ENCODE data around the gene CFAP65. TPM values are rescaled to one million over a fixed set of nuclear protein-coding genes. Genes with fewer than 3 reads are reported as not detected.

CFAP65 gene
- total and polyA plus RNA-seq, 2 of the 4 experiments (the other 2 are of a cell fraction), result not detected

DNA sequence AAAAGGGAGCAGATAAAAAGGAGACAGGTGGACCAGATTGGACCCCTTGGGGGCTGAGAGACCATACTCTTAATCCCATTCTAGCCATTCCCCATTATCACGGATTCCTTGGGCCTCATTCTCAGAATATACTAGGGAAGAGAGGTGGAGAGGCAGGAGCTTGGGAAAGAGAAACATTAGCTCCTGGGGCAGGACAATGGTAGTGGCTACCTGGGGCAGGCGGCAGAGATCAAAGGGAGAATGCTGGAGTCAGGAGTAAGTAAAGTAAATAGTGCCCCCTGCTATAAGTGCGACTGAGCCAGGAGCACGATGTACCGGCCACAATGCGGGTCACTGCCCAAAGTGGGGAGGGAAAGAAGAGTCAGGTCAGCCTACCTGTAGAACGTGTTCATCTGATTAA, 39.8 kb upstream of the CFAP65 start:
- Histone ChIP-seq H3K36me3 (ENCODE audit: control insufficient read depth, insufficient read depth, low read length) (peaks cover 7% of the 10 kb centered on the region), H2AK5ac (ENCODE audit: low read depth, low read length) (no peak overlapping the region), H2AFZ (replicated peaks; ENCODE audit: low read length, poor library complexity) (no peak overlapping the region), H3K14ac (replicated peaks; ENCODE audit: low read depth, low read length) (no peak overlapping the region), H3K27ac (ENCODE audit: insufficient read depth, low read length) (no peak overlapping the region), H2BK5ac (ENCODE audit: low read depth, low read length, poor library complexity, severe bottlenecking) (no peak overlapping the region), H2BK15ac (ENCODE audit: low read depth, low read length) (no peak overlapping the region), H2BK20ac (ENCODE audit: low read depth, low read length) (no peak overlapping the region), H4K91ac (ENCODE audit: insufficient read depth, low read depth, low read length) (no peak overlapping the region), H3K56ac (ENCODE audit: extremely low read depth, insufficient read depth, low read length) (no peak overlapping the region), H3K9me1 (ENCODE audit: insufficient read depth, low read length) (peaks cover 4% of the 10 kb centered on the region; the same call in 1 of the 2 replicates), H3K23ac (ENCODE audit: low read depth, low read length) (no peak overlapping the region), H4K8ac (ENCODE audit: low read depth in 2 of 2, low read length in 2 of 2) (no peak overlapping the region), H2AK9ac (replicated peaks; ENCODE audit: low read depth, low read length, poor library complexity) (no peak overlapping the region), H3K4me1 (ENCODE audit: control insufficient read depth, insufficient read depth, low read length) (0 out of 2 replicates have a peak, but pooled peaks cover 2% of the 10 kb centered on the region), H4K20me1 (ENCODE audit: insufficient read depth, low read length) (peaks cover 12% of the 10 kb centered on the region; the same call in 1 of the 2 replicates), H3K18ac (ENCODE audit: low read depth, low read length) (no peak overlapping the region), H3K79me1 (ENCODE audit: low read depth in 1 of 2, low read length in 2 of 2) (no peaks in the 10 kb centered on the region), H3K4me3 (ENCODE audit: insufficient read depth, low read depth, low read length) (no peak overlapping the region), H3K4me2 (ENCODE audit: low read depth, low read length) (no peak overlapping the region), H2BK120ac (ENCODE audit: low read depth, low read length) (no peak overlapping the region), H3K4ac (ENCODE audit: low read depth, low read length) (no peak overlapping the region), H3K9ac (ENCODE audit: low read depth, low read length) (no peak overlapping the region), H3K27me3 (ENCODE audit: control insufficient read depth, insufficient read depth, low read length) (no peaks in the 10 kb centered on the region; the same call in none of the 2 replicates), H4K5ac (ENCODE audit: low read depth, low read length) (no peak overlapping the region), H3K9me3 (ENCODE audit: control insufficient read depth, insufficient read depth, low read length) (no peaks in the 10 kb centered on the region)
- WGBS, 2 experiments (ENCODE audit: extremely low coverage in 2 of 2, insufficient read length in 1 of 2), result no CpG with 5 or more reads among the region's 7 CpGs
- no peak for TF ChIP-seq MAZ (IDR thresholded peaks at IDR 0.05; ENCODE audit: borderline replicate concordance, low read depth, low read length)
- TF ChIP-seq, protein P1, sequence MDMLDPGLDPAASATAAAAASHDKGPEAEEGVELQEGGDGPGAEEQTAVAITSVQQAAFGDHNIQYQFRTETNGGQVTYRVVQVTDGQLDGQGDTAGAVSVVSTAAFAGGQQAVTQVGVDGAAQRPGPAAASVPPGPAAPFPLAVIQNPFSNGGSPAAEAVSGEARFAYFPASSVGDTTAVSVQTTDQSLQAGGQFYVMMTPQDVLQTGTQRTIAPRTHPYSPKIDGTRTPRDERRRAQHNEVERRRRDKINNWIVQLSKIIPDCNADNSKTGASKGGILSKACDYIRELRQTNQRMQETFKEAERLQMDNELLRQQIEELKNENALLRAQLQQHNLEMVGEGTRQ (IDR thresholded peaks at IDR 0.05; ENCODE audit: low read depth, low read length), result no peak
- no peak for TF ChIP-seq RFX5 (IDR thresholded peaks at IDR 0.05; ENCODE audit: low read depth, low read length)
- no peak for TF ChIP-seq BHLHE40 (IDR thresholded peaks at IDR 0.05; ENCODE audit: low read depth, low read length)
- no peak for TF ChIP-seq NFE2L2 (IDR thresholded peaks at IDR 0.05; ENCODE audit: low read depth, low read length)
- TF ChIP-seq CHD1 (IDR thresholded peaks at IDR 0.05; ENCODE audit: low read depth, low read length), result no peak
- TF ChIP-seq SMC3 (IDR thresholded peaks at IDR 0.05; ENCODE audit: low read depth, low read length), result no peak
- no peak for TF ChIP-seq POLR2A (IDR thresholded peaks at IDR 0.05; ENCODE audit: low read depth, low read length)
- no peak for TF ChIP-seq RAD21 (IDR thresholded peaks at IDR 0.05; ENCODE audit: low read length)
- no peak for TF ChIP-seq MXI1 (IDR thresholded peaks at IDR 0.05; ENCODE audit: borderline replicate concordance, low read depth, low read length)
- no TSS peak for BruUV-seq (replicated peaks)
- CTCF ChIA-PET, result interaction anchor here (0.7 kb wide), 1 partner anchor 39 kb away, joined by 3 read pairs; no protein-coding TSS in a partner anchor
- ATAC-seq (ENCODE audit: low read depth) (no peak), DNase-seq (no peak)
- intact Hi-C loops (cut with micrococcal nuclease), result no loop called here
- POLR2A ChIA-PET (ENCODE audit: unreplicated experiment), result no interaction called here
- in situ Hi-C loops (cut with MboI; ENCODE audit: low sequenced_read_pairs), result no loop called here
- dilution Hi-C loops (cut with HindIII; ENCODE audit: low sequenced_read_pairs, unreplicated experiment), result no loop called here

Data from IMR-90 (cell line).